H9 (cell line): ENCODE measurements around the gene TNIP2. TPM values are rescaled to one million over a fixed set of nuclear protein-coding genes. Genes with fewer than 3 reads are reported as not detected.

Source experiments
- DNase-seq: peaks from one replicate; pipeline ENCODE4 v3.0.0-alpha.2; 2017
- H2AFZ ChIP-seq: one replicate; pipeline ENCODE4 v1.6.1; 2013; ENCODE audit warnings: mild to moderate bottlenecking, low read length, control low read depth, moderate library complexity
- H2AK5ac ChIP-seq: 2 replicates; pipeline ENCODE4 v1.6.1; 2013; ENCODE audit warnings: low read length, control low read depth, mixed read lengths; ENCODE audit not compliant: insufficient read length
- H2BK120ac ChIP-seq: one replicate; pipeline ENCODE4 v1.6.1; 2013; ENCODE audit warnings: low read depth, mild to moderate bottlenecking, low read length, control low read depth, inconsistent platforms; ENCODE audit not compliant: poor library complexity, severe bottlenecking
- H2BK12ac ChIP-seq: 2 replicates; pipeline ENCODE4 v1.6.1; 2013; ENCODE audit warnings: low read length, control low read depth, mixed read lengths, low read depth; ENCODE audit not compliant: insufficient read length
- H2BK15ac ChIP-seq: 2 replicates; pipeline ENCODE4 v1.6.1; 2013; ENCODE audit warnings: low read depth, low read length, control low read depth
- H2BK20ac ChIP-seq: one replicate; pipeline ENCODE4 v1.6.1; 2013; ENCODE audit warnings: low read depth, mild to moderate bottlenecking, low read length, control low read depth, inconsistent platforms; ENCODE audit not compliant: poor library complexity, severe bottlenecking
- H2BK5ac ChIP-seq: 2 replicates; pipeline ENCODE4 v1.6.1; 2013; ENCODE audit warnings: low read length, control low read depth, mixed read lengths; ENCODE audit not compliant: insufficient read length
- H3K14ac ChIP-seq: 2 replicates; pipeline ENCODE4 v1.6.1; 2013; ENCODE audit warnings: low read length, control low read depth; ENCODE audit not compliant: insufficient read depth
- H3K18ac ChIP-seq: 2 replicates; pipeline ENCODE4 v1.6.1; 2013; ENCODE audit warnings: low read depth, mild to moderate bottlenecking, mixed read lengths, low read length, control low read depth; ENCODE audit not compliant: insufficient read length
- H3K23ac ChIP-seq: 2 replicates; pipeline ENCODE4 v1.6.1; 2013; ENCODE audit warnings: low read length, control low read depth, mixed read lengths, low read depth; ENCODE audit not compliant: insufficient read length
- H3K23me2 ChIP-seq: 2 replicates; pipeline ENCODE4 v1.6.1; 2013; ENCODE audit warnings: low read depth, mild to moderate bottlenecking, mixed read lengths, low read length, control low read depth; ENCODE audit not compliant: insufficient read length, poor library complexity, severe bottlenecking
- H3K27ac ChIP-seq: 2 replicates; pipeline ENCODE4 v1.5.1; 2013; ENCODE audit warnings: low read length, control low read depth, mixed read lengths, low read depth; ENCODE audit not compliant: insufficient read length
- H3K27me3 ChIP-seq: 2 replicates; pipeline ENCODE4 v1.6.1; 2013; ENCODE audit warnings: low read length, control low read depth, inconsistent platforms; ENCODE audit not compliant: insufficient read depth
- H3K4ac ChIP-seq: 2 replicates; pipeline ENCODE4 v1.6.1; 2013; ENCODE audit warnings: low read depth, mild to moderate bottlenecking, control low read depth, inconsistent platforms, low read length, moderate library complexity
- H3K4me1 ChIP-seq: 2 replicates; pipeline ENCODE4 v1.6.1; 2013; ENCODE audit warnings: low read length, control low read depth, inconsistent platforms; ENCODE audit not compliant: insufficient read depth
- H3K4me2 ChIP-seq: 2 replicates; pipeline ENCODE4 v1.6.1; 2013; ENCODE audit warnings: low read length, control low read depth, mixed read lengths; ENCODE audit not compliant: insufficient read length, insufficient read depth
- H3K56ac ChIP-seq: 2 replicates; pipeline ENCODE4 v1.6.1; 2013; ENCODE audit warnings: low read depth, mild to moderate bottlenecking, mixed read lengths, low read length, control low read depth; ENCODE audit not compliant: insufficient read length
- H3K79me1 ChIP-seq: 2 replicates; pipeline ENCODE4 v1.6.1; 2013; ENCODE audit warnings: low read depth, mild to moderate bottlenecking, moderate library complexity, low read length, control low read depth, inconsistent platforms; ENCODE audit not compliant: insufficient read depth, poor library complexity, severe bottlenecking
- H3K79me2 ChIP-seq: 2 replicates; pipeline ENCODE4 v1.6.1; 2013; ENCODE audit warnings: low read length, control low read depth, inconsistent platforms; ENCODE audit not compliant: insufficient read depth
- H3K9ac ChIP-seq: 2 replicates; pipeline ENCODE4 v1.6.1; 2013; ENCODE audit warnings: low read length, control low read depth, mixed read lengths; ENCODE audit not compliant: insufficient read length; ENCODE audit errors: extremely low read depth
- H3K9me3 ChIP-seq: one replicate; pipeline ENCODE4 v1.6.1; 2013; ENCODE audit warnings: low read depth, low read length, inconsistent platforms; ENCODE audit not compliant: control insufficient read depth
- H3T11ph ChIP-seq: one replicate; pipeline ENCODE4 v1.6.1; 2013; ENCODE audit warnings: mild to moderate bottlenecking, low read length, control low read depth, inconsistent platforms
- H4K20me1 ChIP-seq: one replicate; pipeline ENCODE4 v1.6.1; 2013; ENCODE audit not compliant: control insufficient read depth, insufficient read length, insufficient read depth
- H4K5ac ChIP-seq: 2 replicates; pipeline ENCODE4 v1.6.1; 2013; ENCODE audit warnings: low read depth, mild to moderate bottlenecking, mixed read lengths, low read length, control low read depth; ENCODE audit not compliant: insufficient read length
- H4K8ac ChIP-seq: replicated peaks from 2 replicates; pipeline ENCODE4 v1.6.1; 2013; ENCODE audit warnings: low read length, control low read depth, mixed read lengths, low read depth; ENCODE audit not compliant: insufficient read length
- H4K91ac ChIP-seq: 2 replicates; pipeline ENCODE4 v1.6.1; 2013; ENCODE audit warnings: low read depth, mild to moderate bottlenecking, moderate library complexity, mixed read lengths, low read length, control low read depth; ENCODE audit not compliant: insufficient read length
- H3K27ac Mint-ChIP-seq, 3 experiments: 2 replicates in 2 of 3; 3 replicates in 1 of 3; pipeline ENCODE4 v1.8.0; 2020 to 2021; ENCODE audit warnings: mixed read lengths in 3 of 3, mild to moderate bottlenecking in 1 of 3, moderate library complexity in 1 of 3
- H3K27me3 Mint-ChIP-seq: 2 replicates; pipeline ENCODE4 v1.8.0; 2021; ENCODE audit warnings: low read depth, mild to moderate bottlenecking, moderate library complexity, mixed read lengths
- H3K36me3 Mint-ChIP-seq, 3 experiments: 2 replicates in 2 of 3; 3 replicates in 1 of 3; pipeline ENCODE4 v1.8.0; 2020 to 2021; ENCODE audit warnings: low read depth in 3 of 3, mixed read lengths in 3 of 3; ENCODE audit not compliant: insufficient read depth in 1 of 3
- H3K4me1 Mint-ChIP-seq, 2 experiments: 2 replicates each; pipeline ENCODE4 v1.8.0; 2020; ENCODE audit warnings: mixed read lengths in 2 of 2
- H3K4me3 Mint-ChIP-seq, 2 experiments: 2 replicates in 1 of 2; 3 replicates in 1 of 2; pipeline ENCODE4 v1.8.0; 2020 to 2021; ENCODE audit warnings: mild to moderate bottlenecking in 2 of 2, mixed read lengths in 2 of 2, moderate library complexity in 1 of 2
- H3K9me3 Mint-ChIP-seq, 2 experiments: 2 replicates in 1 of 2; 3 replicates in 1 of 2; pipeline ENCODE4 v1.8.0; 2020; ENCODE audit warnings: mild to moderate bottlenecking in 2 of 2, mixed read lengths in 2 of 2, moderate library complexity in 1 of 2
- WGBS: extraction: QIAGEN DNeasy Blood & Tissue Kit; methylation state at CpG from one replicate; pipeline ENCODE4 v1.1.7; 2013; ENCODE audit warnings: missing lambda C conversion rate, low lambda C conversion rate, mixed read lengths; ENCODE audit not compliant: insufficient read length; ENCODE audit errors: extremely low coverage; 5-methylcytosine and 5-hydroxymethylcytosine counted together
- total RNA-seq: library from RNA; stranded (reverse); gene quantifications from 2 replicates; pipeline ENCODE4 v1.2.1, GENCODE V29; 2021
- TF ChIP-seq, protein P1 (sequence below): fragments of 200-600 bp; sonication (generic); conservative IDR thresholded peaks from 3 replicates; pipeline ENCODE4 v1.8.0; 2021; ENCODE audit warnings: antibody characterized with exemption, mild to moderate bottlenecking

Gene TNIP2
- total RNA-seq, 1 experiment from 2014 or later: 44.7 TPM

DNA sequence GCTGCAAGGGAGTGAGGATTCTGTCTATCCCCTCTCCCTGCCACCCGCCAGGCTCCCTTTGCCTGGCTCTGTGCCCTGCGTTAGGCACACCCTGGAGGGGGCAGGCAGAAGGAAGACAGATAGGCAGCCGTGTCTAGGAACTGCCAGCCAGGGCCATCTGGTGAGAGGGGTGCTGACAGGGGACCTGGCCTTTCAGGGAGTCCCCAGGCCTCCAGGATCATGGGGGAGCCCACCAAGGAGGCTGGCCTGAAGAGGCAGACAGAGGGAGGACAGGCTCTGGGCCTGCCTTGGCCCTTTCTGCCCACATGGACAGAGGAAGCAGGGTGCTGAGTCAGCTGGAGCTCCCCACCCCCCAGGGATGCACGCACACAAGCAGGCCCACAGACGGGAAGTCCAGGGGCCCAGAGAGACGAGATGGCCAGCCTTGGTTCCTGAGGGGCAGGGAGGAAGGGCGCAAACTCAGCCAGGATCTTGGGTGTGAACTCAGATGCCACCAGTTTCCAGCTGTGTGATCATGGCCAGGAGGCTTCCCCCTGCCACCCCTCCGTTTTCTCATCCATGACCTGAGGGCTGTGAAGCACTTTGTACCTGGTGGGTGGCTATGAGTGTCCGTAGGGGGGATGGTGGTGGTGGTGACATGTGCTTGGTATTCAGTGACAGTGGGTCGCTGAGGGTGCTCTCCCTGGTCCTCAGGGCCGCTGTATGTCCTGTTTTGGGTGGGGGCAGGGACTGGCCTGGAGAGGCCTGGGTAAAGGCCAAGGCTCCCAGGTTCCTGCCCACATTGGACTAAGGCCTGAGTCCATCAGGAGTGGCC, 38.6 kb upstream of the TNIP2 start:
- Histone ChIP-seq H2BK120ac (no peak overlapping the region), H3K4me2 (no peak overlapping the region), H2BK5ac (no peak overlapping the region), H3K4me1 (no peaks in the 10 kb centered on the region), H3K9me3 (no peaks in the 10 kb centered on the region), H2BK20ac (no peak overlapping the region), H3K23me2 (no peaks in the 10 kb centered on the region), H3K27me3 (no peaks in the 10 kb centered on the region), H3K23ac (no peak overlapping the region), H2BK12ac (no peak overlapping the region), H3K4ac (no peak overlapping the region), H3K27ac (no peak overlapping the region), H2AK5ac (no peak overlapping the region), H4K91ac (no peak overlapping the region), H3K14ac (no peak overlapping the region), H4K20me1 (peaks cover 3% of the 10 kb centered on the region), H2BK15ac (0 out of 2 replicates have a peak overlapping the region, but pooled peaks have one; percentile 43), H3K18ac (no peak overlapping the region), H3K56ac (no peak overlapping the region), H3K79me1 (no peaks in the 10 kb centered on the region), H3K9ac (no peak overlapping the region), H4K8ac (no peak overlapping the region), H3K79me2 (no peaks in the 10 kb centered on the region), H3T11ph (no peak overlapping the region), H4K5ac (no peak overlapping the region), H2AFZ (no peak overlapping the region)
- DNase-seq: no peak
- Mint-ChIP-seq H3K27me3 (peaks cover 24% of the 10 kb centered on the region), H3K4me3 (peak overlapping the region; percentile 67 to 89; a peak in 3 of 5 replicates), H3K27ac (no peak overlapping the region), H3K36me3 (no peaks in the 10 kb centered on the region), H3K4me1 (peaks cover 9 to 29% of the 10 kb centered on the region in 2 experiments), H3K9me3 (no peaks in the 10 kb centered on the region)
- TF ChIP-seq, protein P1, sequence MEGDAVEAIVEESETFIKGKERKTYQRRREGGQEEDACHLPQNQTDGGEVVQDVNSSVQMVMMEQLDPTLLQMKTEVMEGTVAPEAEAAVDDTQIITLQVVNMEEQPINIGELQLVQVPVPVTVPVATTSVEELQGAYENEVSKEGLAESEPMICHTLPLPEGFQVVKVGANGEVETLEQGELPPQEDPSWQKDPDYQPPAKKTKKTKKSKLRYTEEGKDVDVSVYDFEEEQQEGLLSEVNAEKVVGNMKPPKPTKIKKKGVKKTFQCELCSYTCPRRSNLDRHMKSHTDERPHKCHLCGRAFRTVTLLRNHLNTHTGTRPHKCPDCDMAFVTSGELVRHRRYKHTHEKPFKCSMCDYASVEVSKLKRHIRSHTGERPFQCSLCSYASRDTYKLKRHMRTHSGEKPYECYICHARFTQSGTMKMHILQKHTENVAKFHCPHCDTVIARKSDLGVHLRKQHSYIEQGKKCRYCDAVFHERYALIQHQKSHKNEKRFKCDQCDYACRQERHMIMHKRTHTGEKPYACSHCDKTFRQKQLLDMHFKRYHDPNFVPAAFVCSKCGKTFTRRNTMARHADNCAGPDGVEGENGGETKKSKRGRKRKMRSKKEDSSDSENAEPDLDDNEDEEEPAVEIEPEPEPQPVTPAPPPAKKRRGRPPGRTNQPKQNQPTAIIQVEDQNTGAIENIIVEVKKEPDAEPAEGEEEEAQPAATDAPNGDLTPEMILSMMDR: no peak
- no CpG with 5 or more reads among the region's 11 CpGs for WGBS
